Fibroblast of villous mesenchyme (primary cell): ENCODE results near the gene CCDC171. TPM values are rescaled to one million over a fixed set of nuclear protein-coding genes. Genes with fewer than 3 reads are reported as not detected.
A peak's percentile ranks its signal among the peaks of the same experiment; 100 is the strongest.

Experiments
- DNase-seq: peaks from one replicate; pipeline ENCODE4 v3.0.0-alpha.2; 2010; ENCODE audit warnings: low read depth
- H3K4me3 ChIP-seq: 2 replicates; pipeline ENCODE4 v1.5.1; 2011; ENCODE audit warnings: low read depth, mild to moderate bottlenecking, low read length
- total RNA-seq: library from RNA; depleted of rRNA; stranded (reverse); fragments of >200 nt; gene quantifications from 2 replicates; pipeline ENCODE4 v1.2.3, GENCODE V29; 2012
- TF ChIP-seq, protein P1 (sequence below): IDR thresholded peaks from 2 replicates; pipeline ENCODE4 v1.5.1; 2012; ENCODE audit warnings: low read depth, mild to moderate bottlenecking, low read length; ENCODE audit not compliant: insufficient read depth

CCDC171 gene
- total RNA-seq, 1 donor: 2.2 TPM

GRCh38 chr9:15966471-15966870, 413.6 kb downstream of the CCDC171 start:
- no peak for DNase-seq
- TF ChIP-seq, protein P1, sequence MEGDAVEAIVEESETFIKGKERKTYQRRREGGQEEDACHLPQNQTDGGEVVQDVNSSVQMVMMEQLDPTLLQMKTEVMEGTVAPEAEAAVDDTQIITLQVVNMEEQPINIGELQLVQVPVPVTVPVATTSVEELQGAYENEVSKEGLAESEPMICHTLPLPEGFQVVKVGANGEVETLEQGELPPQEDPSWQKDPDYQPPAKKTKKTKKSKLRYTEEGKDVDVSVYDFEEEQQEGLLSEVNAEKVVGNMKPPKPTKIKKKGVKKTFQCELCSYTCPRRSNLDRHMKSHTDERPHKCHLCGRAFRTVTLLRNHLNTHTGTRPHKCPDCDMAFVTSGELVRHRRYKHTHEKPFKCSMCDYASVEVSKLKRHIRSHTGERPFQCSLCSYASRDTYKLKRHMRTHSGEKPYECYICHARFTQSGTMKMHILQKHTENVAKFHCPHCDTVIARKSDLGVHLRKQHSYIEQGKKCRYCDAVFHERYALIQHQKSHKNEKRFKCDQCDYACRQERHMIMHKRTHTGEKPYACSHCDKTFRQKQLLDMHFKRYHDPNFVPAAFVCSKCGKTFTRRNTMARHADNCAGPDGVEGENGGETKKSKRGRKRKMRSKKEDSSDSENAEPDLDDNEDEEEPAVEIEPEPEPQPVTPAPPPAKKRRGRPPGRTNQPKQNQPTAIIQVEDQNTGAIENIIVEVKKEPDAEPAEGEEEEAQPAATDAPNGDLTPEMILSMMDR: no peak
- H3K4me3 ChIP-seq: no peak overlapping the region

- DNase-seq: no peak
- TF ChIP-seq, protein P1: no peak
- no peak overlapping the region for H3K4me3 ChIP-seq
These were observed 414.2 kb downstream of the CCDC171 start for GRCh38 chr9:15967068-15967467.

- TF ChIP-seq, protein P1: no peak
- DNase-seq: no peak
- no peak overlapping the region for H3K4me3 ChIP-seq
These were observed 419.9 kb downstream of the CCDC171 start for GRCh38 chr9:15972760-15973159.

- TF ChIP-seq, protein P1: no peak
- DNase-seq: no peak
- H3K4me3 ChIP-seq: no peak overlapping the region
These were observed 422.4 kb downstream of the CCDC171 start for GRCh38 chr9:15975101-15975778.

DNA sequence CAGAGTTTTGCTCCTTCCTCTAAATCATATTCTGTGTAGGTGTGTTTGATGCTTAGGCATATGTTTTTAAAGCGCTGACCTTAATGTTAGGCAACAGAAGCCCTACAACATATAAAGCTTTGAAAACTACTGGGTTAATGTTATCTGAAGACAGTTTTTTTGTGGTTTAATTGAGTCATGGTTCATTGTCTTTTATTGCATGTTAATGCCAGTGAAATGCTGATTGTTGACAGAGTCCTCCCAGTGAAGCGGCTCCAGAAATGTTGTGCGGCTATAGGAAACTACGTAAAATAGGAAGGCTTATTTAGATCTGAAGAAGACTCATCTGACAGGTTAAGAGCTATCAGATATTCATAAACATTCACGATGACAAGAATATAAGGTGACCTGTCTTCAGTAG, 424.6 kb downstream of the CCDC171 start:
- no peak for DNase-seq
- no peak overlapping the region for H3K4me3 ChIP-seq
- TF ChIP-seq, protein P1: no peak

DNA sequence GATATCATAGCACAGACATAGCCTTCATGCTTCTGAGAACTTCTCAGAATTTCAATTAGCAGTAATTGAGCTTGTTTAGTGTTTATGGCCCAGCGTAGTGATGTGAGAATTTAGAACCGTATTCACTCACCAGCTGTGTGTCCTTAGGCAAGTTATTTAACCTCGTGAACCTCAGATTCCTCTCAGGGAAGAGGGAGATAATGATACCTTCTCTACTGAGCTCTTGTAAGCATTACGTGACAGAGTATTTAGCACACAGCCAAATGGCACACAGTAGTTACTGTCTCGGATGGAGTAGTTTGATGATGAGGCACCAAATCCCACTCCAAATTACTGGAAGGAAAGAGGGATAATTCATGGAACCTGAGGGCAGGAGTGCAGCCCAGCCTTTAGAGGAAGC, 429.3 kb downstream of the CCDC171 start:
- TF ChIP-seq, protein P1: no peak
- H3K4me3 ChIP-seq: no peak overlapping the region
- DNase-seq: peak; percentile 28
